ENCODE measurements around the gene CNPY4.

GRCh38 chr7:100075418-100075817, 44.0 kb upstream of the CNPY4 start:
- TF ChIP-seq CTCF (optimal IDR thresholded peaks at IDR 0.05 in 1 of 3, IDR thresholded peaks at IDR 0.05 in 1 of 3, conservative IDR thresholded peaks at IDR 0.05 in 1 of 3; ENCODE audit: extremely low read depth in 1 of 3, insufficient read depth in 2 of 3, low read length in 3 of 3) (no peak), EZH2 (IDR thresholded peaks at IDR 0.05; ENCODE audit: low read length) (no peak)
